ENCODE measurements around the gene LSM5.

- no peak for TF ChIP-seq CTCF (IDR thresholded peaks at IDR 0.05)
- TF ChIP-seq POLR2A (IDR thresholded peaks at IDR 0.05), result no peak
Measured at GRCh38 chr7:32513210-32513609, 23.0 kb upstream of the LSM5 start.

All from ovary (tissue), 3 donors.